WTC11 (cell line): ENCODE results near the gene TRDMT1.

ENCODE experiments used
- CBFB ChIP-seq: sonication (generic); formaldehyde crosslinking; IDR thresholded peaks from 2 replicates; pipeline ENCODE4 v1.8.1; 2022; ENCODE audit warnings: mild to moderate bottlenecking, low read depth, missing genetic modification reagents
- HMGXB4 ChIP-seq: sonication (generic); formaldehyde crosslinking; IDR thresholded peaks from 2 replicates; pipeline ENCODE4 v1.8.1; 2023; ENCODE audit warnings: mild to moderate bottlenecking, moderate library complexity, missing genetic modification reagents
- KAT7 ChIP-seq: sonication (generic); formaldehyde crosslinking; IDR thresholded peaks from 2 replicates; pipeline ENCODE4 v1.8.1; 2023; ENCODE audit warnings: missing genetic modification reagents, mild to moderate bottlenecking, borderline replicate concordance
- MAX ChIP-seq: sonication (generic); formaldehyde crosslinking; IDR thresholded peaks from 2 replicates; pipeline ENCODE4 v1.8.0; 2022; ENCODE audit warnings: mild to moderate bottlenecking, missing genetic modification reagents
- NFYB ChIP-seq: sonication (generic); formaldehyde crosslinking; conservative IDR thresholded peaks from 2 replicates; pipeline ENCODE4 v1.8.0; 2022; ENCODE audit warnings: low read depth, missing genetic modification reagents
- NR1H2 ChIP-seq: sonication (generic); formaldehyde crosslinking; IDR thresholded peaks from 2 replicates; pipeline ENCODE4 v1.9.0; 2021; ENCODE audit warnings: mild to moderate bottlenecking, moderate library complexity, missing genetic modification reagents
- SMAD3 ChIP-seq: sonication (generic); formaldehyde crosslinking; IDR thresholded peaks from 2 replicates; pipeline ENCODE4 v1.8.0; 2022; ENCODE audit warnings: missing genetic modification reagents, mild to moderate bottlenecking, borderline replicate concordance
- SOX15 ChIP-seq: fragments of 250-450 bp; sonication (Bioruptor Pico); IDR thresholded peaks from 2 replicates; pipeline ENCODE4 v1.9.0; 2021; ENCODE audit warnings: mild to moderate bottlenecking
- STAT6 ChIP-seq: sonication (generic); formaldehyde crosslinking; conservative IDR thresholded peaks from 2 replicates; pipeline ENCODE4 v1.8.1; 2023; ENCODE audit warnings: mild to moderate bottlenecking, low read depth, missing genetic modification reagents, moderate library complexity
- TCF7 ChIP-seq: sonication (generic); formaldehyde crosslinking; IDR thresholded peaks from 2 replicates; pipeline ENCODE4 v1.8.0; 2022; ENCODE audit warnings: mild to moderate bottlenecking, low read depth, missing genetic modification reagents, moderate library complexity
- TF ChIP-seq, protein P1 (sequence below): fragments of 200-600 bp; IDR thresholded peaks from 2 replicates; pipeline ENCODE4 v1.8.0; 2022; ENCODE audit warnings: antibody characterized with exemption
- TF ChIP-seq, protein P2 (sequence below): fragments of 250-450 bp; sonication (Bioruptor Pico); IDR thresholded peaks from 2 replicates; pipeline ENCODE4 v1.9.0; 2021; ENCODE audit warnings: mild to moderate bottlenecking
- TF ChIP-seq, protein P3 (sequence below): fragments of 250-450 bp; sonication (Bioruptor Pico); IDR thresholded peaks from 2 replicates; pipeline ENCODE4 v2.1.2; 2022; ENCODE audit warnings: mild to moderate bottlenecking, moderate library complexity
- TF ChIP-seq, protein P4 (sequence below): sonication (generic); formaldehyde crosslinking; IDR thresholded peaks from 2 replicates; pipeline ENCODE4 v1.8.1; 2022; ENCODE audit warnings: mild to moderate bottlenecking, missing genetic modification reagents, moderate library complexity, borderline replicate concordance

DNA sequence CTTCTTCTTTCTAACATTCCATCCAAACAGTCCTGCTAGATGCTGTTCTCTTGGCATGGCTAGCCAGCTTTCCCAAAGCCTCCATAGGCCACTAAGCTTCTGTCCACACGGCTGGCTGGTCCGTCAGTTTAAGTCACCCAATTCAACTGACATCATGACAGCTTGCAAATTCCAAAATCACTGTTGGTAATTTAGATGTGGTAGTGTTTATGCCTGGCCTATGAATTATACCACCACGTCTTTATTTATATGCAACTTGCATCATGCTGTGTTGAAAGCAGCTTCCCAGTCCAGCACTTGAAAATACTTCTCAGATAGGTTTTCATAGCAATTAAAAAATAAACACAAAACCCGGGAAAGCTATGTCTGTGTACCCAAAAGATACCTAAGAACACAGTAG is 24.3 kb upstream of the TRDMT1 start:
- TF ChIP-seq STAT6 (no peak), KAT7 (CRISPR knock-in tag) (no peak), CBFB (CRISPR knock-in tag) (no peak), NFYB (CRISPR knock-in tag) (no peak), HMGXB4 (CRISPR knock-in tag) (no peak), NR1H2 (CRISPR knock-in tag) (no peak), MAX (no peak), TCF7 (CRISPR knock-in tag) (no peak), SOX15 (CRISPR knock-in tag) (no peak), SMAD3 (CRISPR knock-in tag) (no peak)
- TF ChIP-seq, protein P1, sequence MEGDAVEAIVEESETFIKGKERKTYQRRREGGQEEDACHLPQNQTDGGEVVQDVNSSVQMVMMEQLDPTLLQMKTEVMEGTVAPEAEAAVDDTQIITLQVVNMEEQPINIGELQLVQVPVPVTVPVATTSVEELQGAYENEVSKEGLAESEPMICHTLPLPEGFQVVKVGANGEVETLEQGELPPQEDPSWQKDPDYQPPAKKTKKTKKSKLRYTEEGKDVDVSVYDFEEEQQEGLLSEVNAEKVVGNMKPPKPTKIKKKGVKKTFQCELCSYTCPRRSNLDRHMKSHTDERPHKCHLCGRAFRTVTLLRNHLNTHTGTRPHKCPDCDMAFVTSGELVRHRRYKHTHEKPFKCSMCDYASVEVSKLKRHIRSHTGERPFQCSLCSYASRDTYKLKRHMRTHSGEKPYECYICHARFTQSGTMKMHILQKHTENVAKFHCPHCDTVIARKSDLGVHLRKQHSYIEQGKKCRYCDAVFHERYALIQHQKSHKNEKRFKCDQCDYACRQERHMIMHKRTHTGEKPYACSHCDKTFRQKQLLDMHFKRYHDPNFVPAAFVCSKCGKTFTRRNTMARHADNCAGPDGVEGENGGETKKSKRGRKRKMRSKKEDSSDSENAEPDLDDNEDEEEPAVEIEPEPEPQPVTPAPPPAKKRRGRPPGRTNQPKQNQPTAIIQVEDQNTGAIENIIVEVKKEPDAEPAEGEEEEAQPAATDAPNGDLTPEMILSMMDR: no peak
- TF ChIP-seq, protein P2, sequence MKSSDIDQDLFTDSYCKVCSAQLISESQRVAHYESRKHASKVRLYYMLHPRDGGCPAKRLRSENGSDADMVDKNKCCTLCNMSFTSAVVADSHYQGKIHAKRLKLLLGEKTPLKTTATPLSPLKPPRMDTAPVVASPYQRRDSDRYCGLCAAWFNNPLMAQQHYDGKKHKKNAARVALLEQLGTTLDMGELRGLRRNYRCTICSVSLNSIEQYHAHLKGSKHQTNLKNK (CRISPR knock-in tag): no peak
- TF ChIP-seq, protein P3, sequence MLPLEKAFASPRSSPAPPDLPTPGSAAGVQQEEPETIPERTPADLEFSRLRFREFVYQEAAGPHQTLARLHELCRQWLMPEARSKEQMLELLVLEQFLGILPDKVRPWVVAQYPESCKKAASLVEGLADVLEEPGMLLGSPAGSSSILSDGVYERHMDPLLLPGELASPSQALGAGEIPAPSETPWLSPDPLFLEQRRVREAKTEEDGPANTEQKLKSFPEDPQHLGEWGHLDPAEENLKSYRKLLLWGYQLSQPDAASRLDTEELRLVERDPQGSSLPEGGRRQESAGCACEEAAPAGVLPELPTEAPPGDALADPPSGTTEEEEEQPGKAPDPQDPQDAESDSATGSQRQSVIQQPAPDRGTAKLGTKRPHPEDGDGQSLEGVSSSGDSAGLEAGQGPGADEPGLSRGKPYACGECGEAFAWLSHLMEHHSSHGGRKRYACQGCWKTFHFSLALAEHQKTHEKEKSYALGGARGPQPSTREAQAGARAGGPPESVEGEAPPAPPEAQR (CRISPR knock-in tag): no peak
- TF ChIP-seq, protein P4, sequence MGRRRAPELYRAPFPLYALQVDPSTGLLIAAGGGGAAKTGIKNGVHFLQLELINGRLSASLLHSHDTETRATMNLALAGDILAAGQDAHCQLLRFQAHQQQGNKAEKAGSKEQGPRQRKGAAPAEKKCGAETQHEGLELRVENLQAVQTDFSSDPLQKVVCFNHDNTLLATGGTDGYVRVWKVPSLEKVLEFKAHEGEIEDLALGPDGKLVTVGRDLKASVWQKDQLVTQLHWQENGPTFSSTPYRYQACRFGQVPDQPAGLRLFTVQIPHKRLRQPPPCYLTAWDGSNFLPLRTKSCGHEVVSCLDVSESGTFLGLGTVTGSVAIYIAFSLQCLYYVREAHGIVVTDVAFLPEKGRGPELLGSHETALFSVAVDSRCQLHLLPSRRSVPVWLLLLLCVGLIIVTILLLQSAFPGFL (CRISPR knock-in tag): no peak
